NCI-H446 treated with DMSO at 0.1 percent for 48 hours (cell line): ENCODE measurements around the gene TMBIM1.

Experiments
- DNase-seq: peaks from one replicate; lab custom pipeline; 2025; lab: John Stamatoyannopoulos, UW

TMBIM1 gene

DNA sequence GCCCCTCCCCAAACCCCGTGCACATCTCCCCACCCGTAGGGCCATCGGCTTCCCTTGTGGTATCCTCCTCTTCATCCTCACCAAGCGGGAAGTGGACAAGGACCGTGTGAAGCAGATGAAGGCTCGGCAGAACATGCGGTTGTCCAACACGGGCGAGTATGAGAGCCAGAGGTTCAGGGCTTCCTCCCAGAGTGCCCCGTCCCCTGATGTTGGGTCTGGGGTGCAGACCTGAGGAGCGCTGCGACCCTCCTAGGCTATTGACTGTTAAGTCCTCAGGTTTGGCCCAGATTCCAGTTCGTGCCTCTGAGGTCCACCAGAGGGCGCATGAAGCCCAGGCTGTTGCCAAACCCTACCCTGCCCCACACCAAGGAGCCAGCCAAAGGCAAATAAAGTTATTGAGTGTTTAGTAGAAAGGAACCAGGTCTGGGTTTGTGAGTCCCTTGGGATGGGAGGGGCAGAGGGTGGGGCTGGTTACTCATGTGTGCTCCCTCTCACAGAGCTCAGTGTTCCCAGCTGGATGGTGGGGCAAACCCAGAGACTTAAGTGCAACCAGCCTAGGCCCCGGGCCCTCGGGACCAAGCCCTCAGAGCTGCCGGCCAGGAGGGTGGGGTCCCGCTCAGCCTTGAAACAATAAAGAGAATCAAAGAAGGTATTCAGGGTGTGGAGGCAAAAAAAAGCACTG, 19.6 kb downstream of the TMBIM1 start:
- peak; percentile 60 for DNase-seq

- no peak for DNase-seq
These were observed 20.3 kb downstream of the TMBIM1 start for GRCh38 chr2:218271865-218272530.

DNA sequence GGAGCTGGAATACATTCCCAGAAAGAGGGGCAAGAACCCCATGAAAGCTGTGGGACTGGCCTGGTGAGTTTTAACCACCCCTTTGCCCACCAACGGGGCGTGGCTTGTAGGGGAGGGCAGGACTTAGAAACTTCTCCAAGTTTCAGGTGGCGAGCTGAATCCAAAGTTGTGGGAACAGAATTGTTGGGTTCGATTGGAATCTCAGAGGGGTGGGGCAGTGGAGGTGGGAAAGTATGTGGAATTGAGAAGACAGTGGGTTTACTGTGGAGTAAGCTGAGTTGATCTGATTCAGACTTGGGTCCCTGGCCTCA, 20.9 kb downstream of the TMBIM1 start:
- no peak for DNase-seq

DNA sequence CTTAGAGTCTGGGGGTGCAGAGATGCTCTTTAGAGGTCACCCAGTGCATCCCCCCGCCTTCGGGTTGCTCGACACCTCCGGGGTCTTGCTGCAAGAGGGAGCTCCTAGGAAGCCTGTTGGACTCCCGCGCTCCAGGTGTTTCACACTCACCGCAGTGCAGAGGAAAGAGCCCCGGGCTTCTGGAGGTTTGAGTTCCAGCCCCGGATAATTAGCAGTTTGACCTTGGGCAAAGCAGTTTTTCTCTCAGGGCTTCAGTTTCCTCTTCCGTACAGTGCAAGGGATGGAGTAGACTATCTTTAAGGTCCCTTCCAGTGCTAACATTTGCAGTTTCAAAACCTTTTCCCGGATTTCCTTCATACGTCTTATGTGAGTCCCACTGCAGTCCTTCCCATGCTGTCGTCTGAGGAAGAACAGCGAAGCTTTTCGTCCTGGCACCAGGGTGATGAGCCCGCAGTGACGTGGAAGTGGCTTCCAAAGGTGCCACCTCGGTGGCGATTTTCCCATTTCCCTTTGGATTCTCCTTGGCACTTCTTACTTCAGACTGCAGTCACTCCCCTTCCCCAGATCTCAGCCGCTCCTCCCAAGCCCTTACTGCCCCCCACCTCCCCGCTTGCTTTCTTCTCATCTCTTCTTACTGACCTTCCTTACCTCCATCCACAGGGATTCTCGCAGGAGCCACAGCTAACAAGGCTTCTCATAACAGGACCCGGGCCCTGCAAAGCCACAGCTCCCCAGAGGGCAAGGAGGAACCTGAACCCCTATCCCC, 21.4 kb downstream of the TMBIM1 start:
- no peak for DNase-seq

DNA sequence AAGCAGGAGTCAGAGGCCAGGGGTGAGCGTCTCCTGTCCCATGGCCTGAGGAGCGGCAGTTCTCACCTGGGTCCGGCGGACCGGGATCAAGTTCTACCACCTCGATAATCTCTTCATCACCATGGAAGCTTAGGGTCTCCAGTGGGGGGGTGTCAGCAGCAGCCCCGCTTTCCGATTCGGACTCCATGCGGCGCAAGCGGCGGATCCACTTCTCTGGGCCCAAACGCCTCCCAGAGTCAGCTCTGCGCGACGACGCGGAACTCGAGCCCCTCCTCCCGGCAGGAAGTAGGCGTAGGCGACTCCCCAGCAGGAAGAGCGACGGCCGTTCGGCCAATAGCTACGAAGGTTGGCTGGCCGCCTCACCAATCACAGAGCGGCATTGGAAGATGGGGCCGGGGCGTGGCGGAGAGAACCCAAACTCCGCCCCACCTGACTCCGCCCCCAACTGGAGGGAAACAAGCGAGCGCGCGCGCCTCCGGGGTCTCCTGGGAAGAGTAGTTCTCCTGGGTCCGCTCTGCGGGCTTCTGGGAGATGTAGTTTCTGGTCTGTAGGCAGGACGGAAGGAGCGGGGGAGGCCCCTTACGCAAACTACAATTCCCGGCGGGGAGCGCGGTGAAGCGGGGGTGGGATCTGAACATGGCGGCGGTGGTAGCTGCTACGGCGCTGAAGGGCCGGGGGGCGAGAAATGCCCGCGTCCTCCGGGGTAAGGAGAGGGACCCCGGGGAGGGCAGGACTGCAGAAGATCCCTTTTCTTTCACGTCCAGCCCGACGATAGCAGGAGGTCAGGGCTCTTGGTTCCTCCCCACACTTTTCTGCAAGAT, 22.2 kb downstream of the TMBIM1 start, which contains the start of the genes AAMP and PNKD:
AAMP (minus strand) TSS at position 238 of the 821 bp plus-strand sequence; CDS start at position 187, 51 bp downstream.
PNKD (plus strand) TSS at position 620 of the 821 bp plus-strand sequence; CDS start at position 637, 17 bp downstream.
- peak; percentile 99 for DNase-seq

- no peak for DNase-seq
These were observed 25.0 kb downstream of the TMBIM1 start for GRCh38 chr2:218267259-218267658.

- DNase-seq = no peak
These were observed 25.9 kb downstream of the TMBIM1 start for GRCh38 chr2:218266316-218266979.

GRCh38 chr2:218265626-218266025, 26.7 kb downstream of the TMBIM1 start:
- DNase-seq = no peak

DNA sequence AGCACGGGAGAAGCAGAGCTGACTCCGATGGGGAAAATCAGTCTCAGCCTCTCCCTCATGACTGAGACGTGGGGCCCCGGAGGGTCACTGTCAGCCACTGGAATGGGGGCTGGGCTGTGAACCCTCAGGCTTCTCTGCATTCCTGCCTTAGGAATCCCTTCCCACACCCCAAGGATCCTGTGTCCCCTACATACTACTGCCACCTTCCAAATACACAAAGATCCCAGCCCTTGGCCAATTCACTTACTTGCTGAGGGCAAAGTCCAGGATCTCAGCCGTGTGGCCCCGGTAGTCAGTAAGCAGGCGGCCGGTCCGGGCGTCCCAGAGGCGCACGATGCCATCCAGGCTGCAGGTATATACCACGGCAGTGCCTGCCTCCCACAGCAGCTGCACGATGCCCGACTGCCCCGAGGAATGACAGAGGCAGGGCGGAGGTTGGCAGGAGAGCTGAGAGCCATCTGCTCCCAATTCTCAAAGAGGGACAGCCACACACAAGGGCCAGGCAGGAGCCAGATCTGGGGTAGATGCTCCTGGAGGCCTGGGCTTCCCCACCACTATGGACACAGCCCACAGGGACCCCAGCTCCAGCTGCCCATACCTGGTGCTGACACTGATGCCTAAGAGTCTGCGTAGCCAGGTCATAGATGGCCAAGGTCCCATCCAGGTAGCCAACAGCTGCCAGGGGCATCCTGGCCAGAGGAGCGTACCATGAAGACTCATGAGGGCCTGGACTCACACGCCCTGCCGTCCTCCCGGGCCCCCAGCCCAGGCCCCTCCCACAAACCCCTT, 27.3 kb downstream of the TMBIM1 start:
- no peak for DNase-seq

GRCh38 chr2:218263817-218264641, 28.3 kb downstream of the TMBIM1 start:
- no peak for DNase-seq

DNA sequence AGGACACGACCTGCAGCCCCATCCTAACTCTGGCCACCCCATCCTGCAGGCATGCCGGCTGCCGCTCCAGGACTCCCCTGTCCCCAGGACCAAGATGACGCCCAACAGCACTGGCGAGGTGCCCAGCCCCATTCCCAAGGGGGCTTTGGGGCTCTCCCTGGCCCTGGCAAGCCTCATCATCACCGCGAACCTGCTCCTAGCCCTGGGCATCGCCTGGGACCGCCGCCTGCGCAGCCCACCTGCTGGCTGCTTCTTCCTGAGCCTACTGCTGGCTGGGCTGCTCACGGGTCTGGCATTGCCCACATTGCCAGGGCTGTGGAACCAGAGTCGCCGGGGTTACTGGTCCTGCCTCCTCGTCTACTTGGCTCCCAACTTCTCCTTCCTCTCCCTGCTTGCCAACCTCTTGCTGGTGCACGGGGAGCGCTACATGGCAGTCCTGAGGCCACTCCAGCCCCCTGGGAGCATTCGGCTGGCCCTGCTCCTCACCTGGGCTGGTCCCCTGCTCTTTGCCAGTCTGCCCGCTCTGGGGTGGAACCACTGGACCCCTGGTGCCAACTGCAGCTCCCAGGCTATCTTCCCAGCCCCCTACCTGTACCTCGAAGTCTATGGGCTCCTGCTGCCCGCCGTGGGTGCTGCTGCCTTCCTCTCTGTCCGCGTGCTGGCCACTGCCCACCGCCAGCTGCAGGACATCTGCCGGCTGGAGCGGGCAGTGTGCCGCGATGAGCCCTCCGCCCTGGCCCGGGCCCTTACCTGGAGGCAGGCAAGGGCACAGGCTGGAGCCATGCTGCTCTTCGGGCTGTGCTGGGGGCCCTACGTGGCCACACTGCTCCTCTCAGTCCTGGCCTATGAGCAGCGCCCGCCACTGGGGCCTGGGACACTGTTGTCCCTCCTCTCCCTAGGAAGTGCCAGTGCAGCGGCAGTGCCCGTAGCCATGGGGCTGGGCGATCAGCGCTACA, 29.4 kb downstream of the TMBIM1 start:
- DNase-seq = no peak

DNA sequence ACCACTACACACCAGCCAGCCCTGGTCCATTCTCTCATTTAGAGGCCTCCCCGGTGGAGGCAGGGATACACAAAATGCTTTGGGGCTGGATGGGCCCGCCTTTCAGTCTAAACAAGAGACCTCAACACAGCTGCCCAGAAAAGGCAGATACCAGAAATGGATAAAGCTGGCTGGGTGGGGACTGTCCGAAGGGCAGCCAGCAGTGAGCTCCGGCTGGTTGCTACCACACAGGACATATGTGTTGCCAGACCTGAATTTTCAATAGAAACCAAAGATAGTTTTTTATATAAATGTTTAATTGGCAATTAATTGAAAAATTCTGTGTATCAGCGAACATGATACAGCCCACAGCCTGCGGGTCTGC, 30.1 kb downstream of the TMBIM1 start:
- no peak for DNase-seq

DNA sequence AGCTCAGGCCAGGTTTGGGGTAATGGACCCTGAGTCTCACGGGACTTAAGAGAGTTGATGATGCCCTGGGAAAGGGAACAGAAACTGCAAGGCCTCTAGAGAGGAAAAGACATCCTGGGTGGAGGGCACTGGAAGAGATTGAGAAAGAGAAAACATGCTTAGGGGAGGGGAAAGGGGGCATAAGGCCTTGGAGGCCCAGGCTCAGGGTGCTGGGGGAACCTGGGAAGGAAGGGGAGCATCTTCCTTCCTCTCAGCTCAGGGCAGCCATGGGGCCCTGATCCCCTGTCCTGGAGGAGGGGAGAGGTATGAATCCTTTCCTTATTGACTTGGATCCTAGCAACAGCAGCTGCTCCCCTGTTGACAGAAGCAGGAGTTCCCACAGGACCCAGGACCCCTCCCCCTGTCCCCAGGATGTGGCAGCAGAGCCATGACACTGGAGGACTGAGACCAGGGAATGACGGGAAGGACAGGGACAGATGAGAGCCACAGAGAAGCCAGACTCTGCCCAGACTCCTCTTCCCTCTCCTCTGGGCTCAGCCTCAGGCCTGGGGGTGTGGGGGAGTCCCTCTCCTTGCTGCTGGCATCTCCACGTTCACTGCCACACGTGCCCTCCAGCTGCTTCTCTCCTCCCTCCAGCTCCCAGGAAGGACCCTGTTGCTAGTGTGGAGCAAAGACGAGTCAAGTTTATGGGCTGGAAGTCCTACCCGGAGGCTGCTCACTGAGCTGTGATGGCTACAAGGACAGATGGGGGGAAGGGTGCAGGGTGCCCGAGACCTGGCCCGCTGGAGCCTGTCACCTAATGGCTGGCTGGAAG, 30.7 kb downstream of the TMBIM1 start:
- DNase-seq = no peak

DNA sequence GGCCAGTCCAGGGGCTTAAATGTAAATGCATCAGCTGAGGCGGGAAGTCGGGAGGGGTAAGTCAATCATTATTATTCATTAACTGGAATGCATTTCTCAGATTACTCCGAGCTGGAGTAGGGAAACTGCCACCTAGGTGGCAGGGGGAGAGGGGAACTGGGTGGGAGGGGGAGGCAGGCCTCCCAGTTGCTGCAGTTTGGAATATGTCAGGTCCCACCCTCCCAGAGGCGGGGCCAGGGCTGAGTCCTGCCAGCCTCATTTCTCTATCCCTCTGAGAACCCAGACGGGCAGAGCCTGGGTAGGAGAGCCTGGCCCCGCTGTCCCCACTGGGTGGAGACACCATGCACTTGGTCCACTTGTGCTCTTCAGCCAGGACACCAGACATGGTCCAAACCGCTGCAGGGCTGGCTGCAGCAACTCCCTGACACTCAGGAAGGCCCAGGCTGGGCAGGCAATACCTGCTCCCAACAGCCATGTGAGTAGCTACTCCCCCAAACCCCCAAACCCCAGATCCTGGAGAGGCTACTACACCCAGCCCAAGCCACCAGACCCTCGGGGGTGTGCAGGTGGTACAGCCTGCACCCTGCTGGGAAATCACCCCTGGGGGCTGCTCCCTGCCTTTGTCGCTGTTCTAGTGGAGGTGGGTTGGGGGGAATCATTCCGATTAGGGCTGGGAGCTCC, 31.4 kb downstream of the TMBIM1 start, which contains the start of gene GPBAR1:
GPBAR1 (plus strand) TSS at position 274 of the 681 bp plus-strand sequence. CDS start 1,710 bp downstream, outside the sequence.
- DNase-seq = no peak

DNA sequence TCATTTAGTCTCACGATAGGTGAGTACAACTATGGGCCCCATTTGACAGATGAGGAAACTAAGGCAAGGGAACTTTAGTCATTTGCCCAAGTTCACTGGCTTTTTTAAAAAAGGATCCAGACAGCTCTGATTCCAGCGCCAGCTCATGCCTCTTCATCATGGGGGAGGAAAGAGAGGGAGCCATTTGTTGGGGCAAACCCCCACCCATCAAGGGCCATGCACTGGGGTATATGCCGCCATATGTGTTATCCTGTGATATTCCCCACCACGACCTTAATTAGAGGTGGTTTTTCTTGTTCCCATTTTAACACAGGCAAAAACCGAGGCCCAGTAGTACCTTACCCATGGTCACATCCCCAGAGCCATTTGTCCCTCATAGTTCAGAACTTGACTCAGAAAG, 32.1 kb downstream of the TMBIM1 start:
- DNase-seq = no peak

- DNase-seq = no peak
These were observed 33.0 kb downstream of the TMBIM1 start for GRCh38 chr2:218259099-218259961.
